Measurements from ENCODE around the gene PLIN4.
"Not testable (repeated sequence)": the region's sequence is repeated elsewhere in the genome, so short reads cannot be mapped to it uniquely, and the experiment has no call there.

The PLIN4 gene

GRCh38 chr19:4547303-4548237 is 29.3 kb upstream of the PLIN4 start:
- peak; percentile 51 for DNase-seq

- DNase-seq, result no peak
Observed at GRCh38 chr19:4543842-4544647, 25.8 kb upstream of the PLIN4 start.

GRCh38 chr19:4542896-4543841 is 24.9 kb upstream of the PLIN4 start:
- peak; percentile 60 for DNase-seq

GRCh38 chr19:4541806-4542145 is 23.5 kb upstream of the PLIN4 start:
- not testable (repeated sequence) for DNase-seq

- DNase-seq, result peak; percentile 58
Observed at GRCh38 chr19:4541114-4541805, 23.0 kb upstream of the PLIN4 start.

GRCh38 chr19:4539693-4540581 is 21.7 kb upstream of the PLIN4 start, which contains the start of gene LRG1:
Gene LRG1 (minus strand): TSS chr19:4540036. CDS start chr19:4540013, 23 bp downstream.
- peak; percentile 80 for DNase-seq

GRCh38 chr19:4539169-4539692 is 20.9 kb upstream of the PLIN4 start:
- no peak for DNase-seq

GRCh38 chr19:4538601-4538954 is 20.3 kb upstream of the PLIN4 start:
- DNase-seq, result no peak

- DNase-seq, result no peak
Observed at GRCh38 chr19:4537953-4538600, 19.8 kb upstream of the PLIN4 start.

- DNase-seq, result no peak
Observed at GRCh38 chr19:4536798-4537197, 18.5 kb upstream of the PLIN4 start.

- DNase-seq, result peak; percentile 89
Observed at GRCh38 chr19:4534836-4535658, 16.8 kb upstream of the PLIN4 start, which contains the start of gene PLIN5. Gene PLIN5 (minus strand): TSS chr19:4535224. CDS start chr19:4534074, 1,150 bp downstream.

GRCh38 chr19:4533835-4534424 is 15.6 kb upstream of the PLIN4 start:
- DNase-seq, result no peak

GRCh38 chr19:4533334-4533733 is 15.0 kb upstream of the PLIN4 start:
- DNase-seq, result no peak

- DNase-seq, result no peak
Observed at GRCh38 chr19:4531562-4532165, 13.4 kb upstream of the PLIN4 start.

- no peak for DNase-seq
Observed at GRCh38 chr19:4529924-4530522, 11.7 kb upstream of the PLIN4 start.

GRCh38 chr19:4528843-4529242 is 10.6 kb upstream of the PLIN4 start:
- DNase-seq, result no peak

- DNase-seq, result not testable (repeated sequence)
Observed at GRCh38 chr19:4527377-4527776, 9.1 kb upstream of the PLIN4 start.

GRCh38 chr19:4525563-4526002 is 7.3 kb upstream of the PLIN4 start:
- no peak for DNase-seq

Measured in hematopoietic multipotent progenitor cell treated with erythropoietin and hydrocortisone succinate and interleukin-3 and kit ligand, for 4 days (in vitro differentiated cells).